Lower lobe of right lung (tissue), 2 donors: ENCODE results near the gene SEC61A2. TPM values are rescaled to one million over a fixed set of nuclear protein-coding genes. Genes with fewer than 3 reads are reported as not detected.

Experiments used
- ATAC-seq, 2 donors: fragments of 200-7000 bp; cut with Tn5 transposase; one replicate each; pipeline ENCODE4 v1.9.1; 2020 to 2022; ENCODE audit warnings: mild to moderate bottlenecking in 2 of 2, moderate library complexity in 2 of 2
- DNase-seq: peaks from one replicate; pipeline ENCODE4 v3.0.0-alpha.2; 2020
- H3K27ac ChIP-seq: fragments of 200-600 bp; one replicate; pipeline ENCODE4 v1.8.0; 2022
- H3K27me3 ChIP-seq: fragments of 200-600 bp; one replicate; pipeline ENCODE4 v1.8.0; 2022; ENCODE audit warnings: low read depth
- H3K36me3 ChIP-seq: fragments of 200-600 bp; one replicate; pipeline ENCODE4 v1.8.0; 2022; ENCODE audit warnings: mild to moderate bottlenecking
- H3K4me1 ChIP-seq: fragments of 200-600 bp; one replicate; pipeline ENCODE4 v1.8.0; 2022
- H3K4me3 ChIP-seq: fragments of 200-600 bp; one replicate; pipeline ENCODE4 v1.8.0; 2022; ENCODE audit warnings: mild to moderate bottlenecking
- H3K9me3 ChIP-seq: fragments of 200-600 bp; one replicate; pipeline ENCODE4 v1.8.0; 2022
- intact Hi-C: fragments of 100-400 bp; cut with DNase I; formaldehyde crosslinking; loops from one replicate; pipeline ENCODE4 v1.11.0; 2022
- total RNA-seq: library from RNA; stranded (reverse); fragmentation: NEBNext Ultra II Directional; extraction: Animal tissue kit (Norgen Biotek cat#: 25700); gene quantifications from one replicate; pipeline ENCODE4 v1.2.1, GENCODE V29; 2021
- TF ChIP-seq, protein P1 (sequence below): fragments of 200-600 bp; IDR thresholded peaks from one replicate; pipeline ENCODE4 v1.8.0; 2022; ENCODE audit warnings: antibody characterized with exemption, mild to moderate bottlenecking
- donor health status: DM: no; HTN: yes; CAD: no; lungs with severe emphysema.

Gene SEC61A2
- total RNA-seq, 1 donor from 2014 or later, result 5.3 TPM

- DNase-seq, result no peak
- intact Hi-C loops, result no loop called here
Measured at GRCh38 chr10:12198156-12198555, 68.7 kb downstream of the SEC61A2 start.

GRCh38 chr10:12200850-12201249 is 71.4 kb downstream of the SEC61A2 start:
- no peak for DNase-seq
- Histone ChIP-seq H3K27ac (no peak overlapping the region), H3K36me3 (peaks cover 63% of the 10 kb centered on the region), H3K27me3 (no peaks in the 10 kb centered on the region), H3K4me3 (no peak overlapping the region), H3K4me1 (peaks cover 18% of the 10 kb centered on the region), H3K9me3 (no peaks in the 10 kb centered on the region)
- TF ChIP-seq, protein P1, sequence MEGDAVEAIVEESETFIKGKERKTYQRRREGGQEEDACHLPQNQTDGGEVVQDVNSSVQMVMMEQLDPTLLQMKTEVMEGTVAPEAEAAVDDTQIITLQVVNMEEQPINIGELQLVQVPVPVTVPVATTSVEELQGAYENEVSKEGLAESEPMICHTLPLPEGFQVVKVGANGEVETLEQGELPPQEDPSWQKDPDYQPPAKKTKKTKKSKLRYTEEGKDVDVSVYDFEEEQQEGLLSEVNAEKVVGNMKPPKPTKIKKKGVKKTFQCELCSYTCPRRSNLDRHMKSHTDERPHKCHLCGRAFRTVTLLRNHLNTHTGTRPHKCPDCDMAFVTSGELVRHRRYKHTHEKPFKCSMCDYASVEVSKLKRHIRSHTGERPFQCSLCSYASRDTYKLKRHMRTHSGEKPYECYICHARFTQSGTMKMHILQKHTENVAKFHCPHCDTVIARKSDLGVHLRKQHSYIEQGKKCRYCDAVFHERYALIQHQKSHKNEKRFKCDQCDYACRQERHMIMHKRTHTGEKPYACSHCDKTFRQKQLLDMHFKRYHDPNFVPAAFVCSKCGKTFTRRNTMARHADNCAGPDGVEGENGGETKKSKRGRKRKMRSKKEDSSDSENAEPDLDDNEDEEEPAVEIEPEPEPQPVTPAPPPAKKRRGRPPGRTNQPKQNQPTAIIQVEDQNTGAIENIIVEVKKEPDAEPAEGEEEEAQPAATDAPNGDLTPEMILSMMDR, result no peak
- intact Hi-C loops, result no loop called here
- ATAC-seq, result no peak

More at GRCh38 chr10:12198156-12198555, 68.7 kb downstream of the SEC61A2 start:
- Histone ChIP-seq H3K4me1 (peaks cover 33% of the 10 kb centered on the region), H3K4me3 (no peak overlapping the region), H3K36me3 (peaks cover 43% of the 10 kb centered on the region), H3K27me3 (no peaks in the 10 kb centered on the region), H3K27ac (no peak overlapping the region), H3K9me3 (no peaks in the 10 kb centered on the region)
- TF ChIP-seq, protein P1, result no peak
- no peak for ATAC-seq

GRCh38 chr10:12201543-12201942 is 72.1 kb downstream of the SEC61A2 start:
- Histone ChIP-seq H3K4me1 (peaks cover 18% of the 10 kb centered on the region), H3K4me3 (no peak overlapping the region), H3K9me3 (no peaks in the 10 kb centered on the region), H3K36me3 (peaks cover 67% of the 10 kb centered on the region), H3K27me3 (no peaks in the 10 kb centered on the region), H3K27ac (no peak overlapping the region)
- intact Hi-C loops, result no loop called here
- no peak for DNase-seq
- ATAC-seq, result no peak
- TF ChIP-seq, protein P1, result no peak

DNA sequence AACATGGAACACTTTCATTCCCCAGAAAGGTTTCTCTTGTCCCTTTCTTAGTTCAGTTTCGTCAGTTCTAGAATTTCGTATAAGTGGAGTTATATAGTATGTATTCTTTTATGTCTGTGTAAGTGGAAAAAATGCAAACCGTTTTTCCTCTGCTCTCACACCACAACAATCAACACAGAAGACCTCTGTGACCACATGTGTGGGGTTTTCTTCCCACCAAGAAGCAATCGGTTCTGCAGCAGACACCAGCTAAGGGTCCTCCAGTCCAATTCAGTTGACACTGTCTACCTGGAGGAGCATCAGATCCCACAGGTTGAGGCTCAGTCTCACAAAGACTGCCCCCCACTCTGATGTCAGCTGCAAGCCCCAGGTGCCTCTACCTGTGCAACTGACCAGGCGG is 72.7 kb downstream of the SEC61A2 start:
- H3K36me3 ChIP-seq, result peaks cover 67% of the 10 kb centered on the region

DNA sequence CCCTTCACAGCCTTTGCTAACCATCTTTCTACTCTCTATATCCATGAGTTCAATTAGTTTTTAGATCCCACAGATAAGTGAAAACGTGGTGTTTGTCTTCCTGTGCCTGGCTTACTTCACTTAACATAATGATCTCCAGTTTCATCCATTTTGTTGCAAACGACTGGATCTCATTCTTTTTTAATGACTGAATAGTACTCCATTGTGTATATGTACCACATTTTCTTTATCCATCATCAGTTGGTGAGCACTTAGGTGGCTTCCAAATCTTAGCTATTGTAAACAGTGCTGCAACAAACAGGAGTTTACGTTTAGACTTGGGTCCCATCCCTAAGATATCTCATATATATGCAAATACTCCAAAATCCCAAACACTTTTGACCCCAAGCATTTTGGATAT is 75.6 kb downstream of the SEC61A2 start:
- no peak for DNase-seq
- Histone ChIP-seq H3K27me3 (no peaks in the 10 kb centered on the region), H3K27ac (no peak overlapping the region), H3K4me3 (no peak overlapping the region), H3K9me3 (no peaks in the 10 kb centered on the region), H3K36me3 (peaks cover 73% of the 10 kb centered on the region), H3K4me1 (no peaks in the 10 kb centered on the region)
- TF ChIP-seq, protein P1, result no peak
- intact Hi-C loops, result no loop called here
- no peak for ATAC-seq

More for the DNA sequence above, 72.7 kb downstream of the SEC61A2 start:
- DNase-seq, result no peak
- H3K4me3 ChIP-seq, result no peak overlapping the region
- TF ChIP-seq, protein P1, result no peak
- no peaks in the 10 kb centered on the region for H3K9me3 ChIP-seq
- no peak for ATAC-seq
- no peaks in the 10 kb centered on the region for H3K27me3 ChIP-seq
- H3K27ac ChIP-seq, result no peak overlapping the region
- peaks cover 12% of the 10 kb centered on the region for H3K4me1 ChIP-seq
- intact Hi-C loops, result no loop called here

DNA sequence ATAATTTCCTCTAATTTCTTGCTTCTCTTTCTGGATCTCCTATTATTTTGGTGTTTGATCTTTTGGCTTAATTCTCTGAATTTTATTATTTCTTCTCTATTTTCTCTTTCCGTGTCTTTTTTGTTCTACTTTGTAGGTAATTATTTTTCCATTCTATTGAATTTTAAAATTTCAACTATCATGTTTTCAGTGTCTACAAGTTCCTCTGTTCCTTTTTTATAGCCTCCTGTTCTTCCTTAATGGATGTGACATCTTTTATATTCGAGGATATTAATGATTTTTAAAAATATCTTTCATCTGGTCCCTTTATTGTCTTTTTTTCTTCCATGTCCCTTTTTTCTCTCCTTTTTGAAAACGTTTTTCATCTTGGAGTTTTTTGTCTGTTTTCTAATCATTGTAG is 77.6 kb downstream of the SEC61A2 start:
- H3K4me3 ChIP-seq, result no peak overlapping the region
- H3K9me3 ChIP-seq, result no peaks in the 10 kb centered on the region
- intact Hi-C loops, result no loop called here
- H3K4me1 ChIP-seq, result no peaks in the 10 kb centered on the region
- ATAC-seq (no peak), DNase-seq (no peak)
- H3K27ac ChIP-seq, result no peak overlapping the region
- H3K27me3 ChIP-seq, result no peaks in the 10 kb centered on the region
- TF ChIP-seq, protein P1, result no peak
- H3K36me3 ChIP-seq, result peaks cover 73% of the 10 kb centered on the region
